ENCODE data around the gene PIK3R3.
"Not testable (repeated sequence)": the region's sequence is repeated elsewhere in the genome, so short reads cannot be mapped to it uniquely, and the experiment has no call there.

- not testable (repeated sequence) for TF ChIP-seq CTCF (IDR thresholded peaks at IDR 0.05; ENCODE audit: poor library complexity); EZH2 (IDR thresholded peaks at IDR 0.05; ENCODE audit: borderline replicate concordance)
Measured at GRCh38 chr1:46095110-46095509, 37.3 kb downstream of the PIK3R3 start.

All from hepatocyte (in vitro differentiated cells).